Tibial artery (tissue), 4 donors: ENCODE measurements around the gene PANX1.

ENCODE experiments used
- DNase-seq, 2 donors: peaks; one replicate each; pipeline ENCODE4 v3.0.0-alpha.2; 2019
- H3K27ac ChIP-seq, 2 donors: fragments of 200-600 bp; sonication (generic) in 1 of 2; 1 replicate in 1 of 2; 2 replicates in 1 of 2; pipeline ENCODE4 v1.5.1; 2018 to 2019; ENCODE audit warnings: mild to moderate bottlenecking in 1 of 2
- H3K27me3 ChIP-seq, 2 donors: fragments of 200-600 bp; sonication (generic) in 1 of 2; one replicate each; pipeline versions ENCODE4 v1.5.1 to v1.6.0; 2016 to 2019
- H3K36me3 ChIP-seq, 3 donors: fragments of 200-600 bp; sonication (generic) in 2 of 3; one replicate each; pipeline ENCODE4 v1.5.1; 2016 to 2019; ENCODE audit warnings: mild to moderate bottlenecking in 2 of 3
- H3K4me1 ChIP-seq, 4 donors: fragments of 200-600 bp; sonication (generic) in 2 of 4; 1 replicate in 3 of 4; 2 replicates in 1 of 4; pipeline ENCODE4 v1.5.1; 2016 to 2019
- H3K4me3 ChIP-seq, 2 donors: fragments of 200-600 bp; sonication (generic) in 1 of 2; 1 replicate in 1 of 2; 2 replicates in 1 of 2; pipeline ENCODE4 v1.5.1; 2018 to 2019; ENCODE audit warnings: mild to moderate bottlenecking in 2 of 2
- H3K9me3 ChIP-seq, 3 donors: fragments of 200-600 bp; sonication (generic) in 1 of 3; one replicate each; pipeline ENCODE4 v1.5.1; 2016 to 2019
- intact Hi-C: fragments of 100-400 bp; cut with DNase I; formaldehyde crosslinking; loops from one replicate; pipeline ENCODE4 v1.15.0; 2023; ENCODE audit warnings: low total_unique reads
- TF ChIP-seq, protein P1 (sequence below), 2 experiments: fragments of 200-600 bp in 1 of 2; fragments of 450-650 bp in 1 of 2; IDR thresholded peaks; one replicate each; pipeline ENCODE4 v1.5.1; 2017 to 2019; ENCODE audit warnings: antibody characterized with exemption in 2 of 2, mild to moderate bottlenecking in 1 of 2, moderate library complexity in 1 of 2

Gene PANX1

DNA sequence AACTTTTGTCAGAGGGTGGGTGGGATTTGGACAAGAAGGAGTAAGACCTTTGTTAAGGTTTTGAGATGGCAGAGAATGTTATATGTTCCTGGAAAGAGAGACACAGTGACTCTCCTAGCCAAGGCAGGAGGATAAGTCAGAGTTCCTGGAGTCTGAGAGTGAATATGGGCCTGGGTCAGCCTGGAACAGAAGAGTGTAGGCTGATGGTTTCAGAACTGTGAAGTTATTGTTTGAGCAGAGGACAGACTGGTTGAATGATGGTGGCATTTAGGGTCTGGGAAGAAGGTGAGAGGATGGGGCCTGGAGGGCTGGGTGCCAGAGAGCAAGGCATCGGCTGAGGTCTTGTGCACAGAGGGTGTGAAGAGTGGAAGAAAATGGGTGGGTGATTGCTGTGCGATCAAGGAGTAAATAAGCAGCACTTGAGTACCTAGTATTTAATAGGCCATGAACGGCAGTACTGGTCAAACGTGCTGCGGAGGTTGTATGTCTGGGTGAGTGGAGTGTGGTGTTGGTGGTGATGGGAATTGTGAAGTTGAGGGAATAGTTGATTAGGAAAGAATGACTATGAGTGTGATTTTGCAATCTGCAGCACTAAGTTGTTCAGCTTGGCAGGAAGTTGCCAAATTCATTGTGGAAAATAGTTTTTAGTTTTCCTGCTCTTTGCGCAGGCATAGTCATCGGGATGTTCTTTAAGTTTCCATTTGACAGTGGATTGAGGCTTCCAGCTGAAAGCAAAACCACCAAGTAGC, 1.8 kb downstream of the PANX1 start:
- Histone ChIP-seq H3K4me1 (peaks cover 8 to 69% (median 48%) of the 10 kb centered on the region in 4 donors), H3K4me3 (peak overlapping the region; percentile 83 to 97), H3K36me3 (no peaks in the 10 kb centered on the region), H3K9me3 (no peaks in the 10 kb centered on the region), H3K27ac (peak overlapping the region; percentile 86 to 95), H3K27me3 (no peaks in the 10 kb centered on the region)
- peak in 1 of 2 donors; percentile 71 for DNase-seq
- TF ChIP-seq, protein P1, sequence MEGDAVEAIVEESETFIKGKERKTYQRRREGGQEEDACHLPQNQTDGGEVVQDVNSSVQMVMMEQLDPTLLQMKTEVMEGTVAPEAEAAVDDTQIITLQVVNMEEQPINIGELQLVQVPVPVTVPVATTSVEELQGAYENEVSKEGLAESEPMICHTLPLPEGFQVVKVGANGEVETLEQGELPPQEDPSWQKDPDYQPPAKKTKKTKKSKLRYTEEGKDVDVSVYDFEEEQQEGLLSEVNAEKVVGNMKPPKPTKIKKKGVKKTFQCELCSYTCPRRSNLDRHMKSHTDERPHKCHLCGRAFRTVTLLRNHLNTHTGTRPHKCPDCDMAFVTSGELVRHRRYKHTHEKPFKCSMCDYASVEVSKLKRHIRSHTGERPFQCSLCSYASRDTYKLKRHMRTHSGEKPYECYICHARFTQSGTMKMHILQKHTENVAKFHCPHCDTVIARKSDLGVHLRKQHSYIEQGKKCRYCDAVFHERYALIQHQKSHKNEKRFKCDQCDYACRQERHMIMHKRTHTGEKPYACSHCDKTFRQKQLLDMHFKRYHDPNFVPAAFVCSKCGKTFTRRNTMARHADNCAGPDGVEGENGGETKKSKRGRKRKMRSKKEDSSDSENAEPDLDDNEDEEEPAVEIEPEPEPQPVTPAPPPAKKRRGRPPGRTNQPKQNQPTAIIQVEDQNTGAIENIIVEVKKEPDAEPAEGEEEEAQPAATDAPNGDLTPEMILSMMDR (IDR thresholded peaks at IDR 0.05) = no peak
- intact Hi-C loops = no loop called here

DNA sequence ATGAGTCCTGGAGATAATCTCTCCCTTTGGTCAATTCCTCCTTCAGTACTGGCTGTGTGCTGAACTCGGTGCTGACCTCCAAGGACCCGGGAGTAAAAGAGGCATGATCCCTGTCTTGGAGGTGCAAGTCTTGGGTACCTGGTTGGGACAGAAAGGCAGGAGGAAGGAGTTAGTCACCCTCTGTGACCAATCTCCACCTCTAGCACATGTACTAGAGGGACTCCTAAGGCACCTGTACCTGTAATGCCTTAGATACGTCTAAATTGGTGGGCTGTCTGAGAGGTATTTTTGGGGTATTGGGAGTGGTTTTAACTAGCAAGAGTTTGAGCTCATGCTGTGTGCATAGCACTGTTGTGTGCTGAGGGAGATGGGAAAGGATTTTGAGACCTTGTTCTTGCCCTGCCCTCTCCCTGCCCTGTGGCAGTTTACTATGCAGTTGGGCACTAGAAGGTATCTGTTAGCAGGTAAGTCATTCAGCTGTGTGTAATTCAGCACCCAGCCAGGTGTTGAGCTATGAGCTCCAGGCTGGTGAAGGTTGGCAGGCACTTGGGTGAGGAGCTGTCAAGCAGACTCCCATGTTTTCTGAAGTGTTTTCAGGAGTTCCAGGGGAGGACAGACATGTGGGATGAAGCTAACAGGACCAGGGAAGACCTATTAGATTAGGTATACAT, 2.5 kb downstream of the PANX1 start:
- intact Hi-C loops = no loop called here
- Histone ChIP-seq H3K27ac (peak overlapping the region; percentile 86 to 95), H3K4me3 (peak overlapping the region; percentile 83 to 97), H3K9me3 (no peaks in the 10 kb centered on the region), H3K36me3 (no peaks in the 10 kb centered on the region), H3K27me3 (no peaks in the 10 kb centered on the region), H3K4me1 (peaks cover 9 to 76% (median 55%) of the 10 kb centered on the region in 4 donors)
- no peak for DNase-seq
- TF ChIP-seq, protein P1 (IDR thresholded peaks at IDR 0.05) = no peak

DNA sequence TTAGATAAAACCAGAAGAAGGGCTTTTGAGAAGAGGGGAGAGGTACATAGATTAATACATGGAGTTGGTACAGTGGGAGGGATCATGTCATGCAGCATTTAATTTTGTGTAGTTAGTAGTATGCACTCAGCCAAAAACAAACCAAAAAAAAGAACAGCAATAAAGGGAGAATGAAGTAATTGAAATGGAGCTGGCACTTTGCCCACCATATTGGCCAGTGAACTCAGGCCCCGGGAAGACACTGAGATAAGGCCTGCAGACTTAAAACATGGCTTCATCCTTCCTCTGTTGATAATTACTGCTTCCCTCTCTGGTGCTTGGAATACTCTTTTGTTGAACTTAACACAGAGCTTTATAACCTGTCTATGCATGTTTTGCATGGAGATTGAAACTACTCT, 3.1 kb downstream of the PANX1 start:
- Histone ChIP-seq H3K9me3 (no peaks in the 10 kb centered on the region), H3K27ac (peak overlapping the region; percentile 86 to 95), H3K36me3 (no peaks in the 10 kb centered on the region), H3K27me3 (no peaks in the 10 kb centered on the region), H3K4me3 (peak overlapping the region in 1 of 2 donors; percentile 97), H3K4me1 (peaks cover 9 to 82% (median 59%) of the 10 kb centered on the region in 4 donors)
- intact Hi-C loops = no loop called here
- DNase-seq = peak in 1 of 2 donors; percentile 36
- TF ChIP-seq, protein P1 (IDR thresholded peaks at IDR 0.05) = no peak

DNA sequence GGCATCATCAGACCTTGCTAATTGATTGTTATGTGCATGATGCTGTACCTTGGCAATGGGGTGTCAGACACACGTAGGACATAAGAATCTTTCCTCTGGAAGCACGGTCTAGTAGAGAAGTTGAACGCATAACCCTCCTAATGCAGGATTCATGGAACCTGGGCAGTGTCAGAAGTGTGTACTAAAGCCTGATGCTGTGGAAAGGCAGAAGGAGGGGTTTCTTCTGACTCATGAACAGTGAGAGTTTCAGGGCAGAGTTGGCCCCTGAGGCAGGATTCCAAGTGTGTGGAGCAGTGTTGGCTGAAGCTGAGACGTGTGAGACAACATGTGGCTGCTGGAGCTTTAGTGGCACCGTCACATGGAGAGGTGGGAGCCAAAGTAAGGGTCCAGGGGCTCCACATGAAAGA, 3.5 kb downstream of the PANX1 start:
- intact Hi-C loops = no loop called here
- Histone ChIP-seq H3K27me3 (no peaks in the 10 kb centered on the region), H3K36me3 (no peaks in the 10 kb centered on the region), H3K4me1 (peaks cover 9 to 86% (median 62%) of the 10 kb centered on the region in 4 donors), H3K9me3 (no peaks in the 10 kb centered on the region), H3K4me3 (no peak overlapping the region), H3K27ac (peak overlapping the region; percentile 86 to 95)
- TF ChIP-seq, protein P1 (IDR thresholded peaks at IDR 0.05) = no peak
- peak; percentile 29 to 75 for DNase-seq

DNA sequence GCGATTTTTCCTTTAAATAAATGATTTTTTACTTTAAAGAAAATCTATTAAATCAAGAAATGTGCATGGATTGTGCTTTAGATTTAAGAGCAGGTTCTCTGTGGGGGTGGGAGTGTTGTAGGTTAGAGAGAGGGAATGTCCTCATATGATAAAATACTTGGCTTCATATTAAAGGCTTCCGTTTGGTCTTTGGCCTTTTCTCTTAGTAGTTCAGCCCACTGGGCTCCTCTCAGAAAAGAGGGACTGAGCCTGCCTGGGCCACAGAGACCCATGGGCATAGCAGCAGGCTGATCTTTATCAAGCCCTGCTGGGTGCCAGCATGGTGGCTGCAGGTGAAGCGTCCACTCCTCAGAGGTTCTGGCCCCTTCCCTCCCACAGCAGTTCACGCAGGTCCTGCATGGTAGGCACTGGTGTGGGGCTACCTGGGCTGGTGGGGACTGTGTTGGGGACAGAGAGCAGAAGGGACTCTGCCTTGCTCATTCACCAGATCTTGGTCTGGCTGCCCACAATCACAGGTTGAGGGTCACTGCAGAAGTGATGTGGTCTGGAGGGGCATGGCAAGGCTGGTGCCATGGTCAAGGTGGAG, 4.3 kb downstream of the PANX1 start:
- intact Hi-C loops = no loop called here
- no peak overlapping the region for H3K4me3 ChIP-seq
- peak overlapping the region; percentile 86 to 95 for H3K27ac ChIP-seq
- no peaks in the 10 kb centered on the region for H3K9me3 ChIP-seq
- TF ChIP-seq, protein P1 (IDR thresholded peaks at IDR 0.05) = no peak
- peaks cover 9 to 82% (median 60%) of the 10 kb centered on the region in 4 donors for H3K4me1 ChIP-seq
- no peak for DNase-seq
- H3K36me3 ChIP-seq = no peaks in the 10 kb centered on the region
- no peaks in the 10 kb centered on the region for H3K27me3 ChIP-seq
